Lower leg skin (tissue), 3 donors: ENCODE results near the gene UPP1.

Source experiments
- CTCF ChIP-seq, 3 donors: fragments of 450-650 bp; IDR thresholded peaks; one replicate each; pipeline ENCODE4 v1.5.1; 2016; ENCODE audit warnings: antibody characterized with exemption in 3 of 3, mild to moderate bottlenecking in 3 of 3, moderate library complexity in 2 of 3
- POLR2A ChIP-seq, 2 donors: fragments of 450-650 bp; IDR thresholded peaks; one replicate each; pipeline ENCODE4 v1.6.1; 2016 to 2017; ENCODE audit warnings: antibody characterized with exemption in 2 of 2, mild to moderate bottlenecking in 1 of 2, moderate library complexity in 1 of 2

- TF ChIP-seq CTCF (IDR thresholded peaks at IDR 0.05) = no peak
- TF ChIP-seq POLR2A (IDR thresholded peaks at IDR 0.05) = peak in 1 of 2 donors; percentile 52
These were observed at the start of gene UPP1 for GRCh38 chr7:48089046-48090003.
